Stimulated activated CD4-positive, alpha-beta T cell treated with anti-CD3 and anti-CD28 coated beads, TNF-alpha, amount 100 ng/mL, for 24 hours (primary cell): ENCODE results near the gene MNAT1.
"Not testable (repeated sequence)": the region's sequence is repeated elsewhere in the genome, so short reads cannot be mapped to it uniquely, and the experiment has no call there.

Experiments
- DNase-seq, 3 experiments: peaks; one replicate each; pipeline ENCODE4 v3.0.0-alpha.2; 2020; ENCODE audit warnings: low read depth in 3 of 3

Gene MNAT1

GRCh38 chr14:60882219-60882618 is 147.7 kb downstream of the MNAT1 start:
- DNase-seq = no peak

- no peak for DNase-seq
These were observed 149.6 kb downstream of the MNAT1 start for GRCh38 chr14:60884134-60884533.

- not testable (repeated sequence) for DNase-seq
These were observed 156.1 kb downstream of the MNAT1 start for GRCh38 chr14:60890636-60891035.

GRCh38 chr14:60893911-60894310 is 159.3 kb downstream of the MNAT1 start:
- DNase-seq = no peak

GRCh38 chr14:60904381-60904780 is 169.8 kb downstream of the MNAT1 start:
- DNase-seq = no peak

GRCh38 chr14:60905923-60906322 is 171.4 kb downstream of the MNAT1 start:
- DNase-seq = no peak

GRCh38 chr14:60915781-60916180 is 181.2 kb downstream of the MNAT1 start:
- no peak for DNase-seq

GRCh38 chr14:60922050-60922449 is 187.5 kb downstream of the MNAT1 start:
- DNase-seq = no peak

- DNase-seq = no peak
These were observed 190.7 kb downstream of the MNAT1 start for GRCh38 chr14:60925286-60925685.

GRCh38 chr14:60926002-60926401 is 191.4 kb downstream of the MNAT1 start:
- no peak for DNase-seq

- DNase-seq = no peak
These were observed 196.7 kb downstream of the MNAT1 start for GRCh38 chr14:60931218-60931617.

- no peak for DNase-seq
These were observed 199.5 kb downstream of the MNAT1 start for GRCh38 chr14:60933920-60934655.

GRCh38 chr14:60935319-60935718 is 200.8 kb downstream of the MNAT1 start:
- no peak for DNase-seq

- no peak for DNase-seq
These were observed 209.1 kb downstream of the MNAT1 start for GRCh38 chr14:60943637-60944032.

- no peak for DNase-seq
These were observed 209.6 kb downstream of the MNAT1 start for GRCh38 chr14:60944204-60944603.

- DNase-seq = no peak
These were observed 211.4 kb downstream of the MNAT1 start for GRCh38 chr14:60945984-60946383.

- no peak for DNase-seq
These were observed 212.2 kb downstream of the MNAT1 start for GRCh38 chr14:60946773-60947172.

- no peak for DNase-seq
These were observed 217.3 kb downstream of the MNAT1 start for GRCh38 chr14:60951776-60952435.

- no peak for DNase-seq
These were observed 221.6 kb downstream of the MNAT1 start for GRCh38 chr14:60956202-60956601.

- DNase-seq = no peak
These were observed 222.1 kb downstream of the MNAT1 start for GRCh38 chr14:60956632-60957031.

GRCh38 chr14:60958146-60958545 is 223.6 kb downstream of the MNAT1 start:
- DNase-seq = no peak

GRCh38 chr14:60963761-60964160 is 229.2 kb downstream of the MNAT1 start:
- DNase-seq = no peak

- DNase-seq = no peak
These were observed 230.3 kb downstream of the MNAT1 start for GRCh38 chr14:60964904-60965303.

- DNase-seq = no peak
These were observed 230.8 kb downstream of the MNAT1 start for GRCh38 chr14:60965402-60965801.
